Erythroblast (primary cell): ENCODE measurements around the gene UNC13D.

Experiments used
- GATA1 ChIP-seq: IDR thresholded peaks from 2 replicates; pipeline ENCODE4 v1.6.1; 2011; ENCODE audit warnings: low read depth, mild to moderate bottlenecking, control low read depth, low read length, moderate library complexity
- POLR2A ChIP-seq: IDR thresholded peaks from 2 replicates; pipeline ENCODE4 v1.6.1; 2011; ENCODE audit warnings: mild to moderate bottlenecking, low read length

GRCh38 chr17:75778861-75779249 is 65.3 kb downstream of the UNC13D start:
- no peak for TF ChIP-seq POLR2A
- TF ChIP-seq GATA1: no peak
